Smooth muscle cell (in vitro differentiated cells): ENCODE results near the gene ABCB11. TPM values are rescaled to one million over a fixed set of nuclear protein-coding genes. Genes with fewer than 3 reads are reported as not detected.

ENCODE experiments used
- DNase-seq: peaks from one replicate; lab custom pipeline; 2025; ENCODE audit not compliant: unreplicated experiment; lab: John Stamatoyannopoulos, UW
- H2AFZ ChIP-seq: fragments of 200-600 bp; sonication (generic); 2 replicates; pipeline ENCODE4 v1.6.0; 2016; ENCODE audit warnings: antibody characterized with exemption, low read depth, mild to moderate bottlenecking
- H3F3A ChIP-seq: fragments of 200-600 bp; sonication (generic); 2 replicates; pipeline ENCODE4 v1.6.0; 2017; ENCODE audit warnings: antibody characterized with exemption, low read depth
- H3K27ac ChIP-seq: fragments of 200-600 bp; sonication (generic); 2 replicates; pipeline ENCODE4 v1.5.1; 2016; ENCODE audit warnings: low read depth, mild to moderate bottlenecking
- H3K27me3 ChIP-seq: fragments of 200-600 bp; sonication (generic); 2 replicates; pipeline ENCODE4 v1.6.1; 2016; ENCODE audit warnings: low read depth, mild to moderate bottlenecking
- H3K36me3 ChIP-seq: fragments of 200-600 bp; sonication (generic); 2 replicates; pipeline ENCODE4 v1.5.1; 2016; ENCODE audit warnings: low read depth
- H3K4me1 ChIP-seq: fragments of 200-600 bp; sonication (generic); 2 replicates; pipeline ENCODE4 v1.5.1; 2016; ENCODE audit warnings: low read depth
- H3K4me2 ChIP-seq: fragments of 200-600 bp; sonication (generic); 2 replicates; pipeline ENCODE4 v1.6.0; 2016; ENCODE audit warnings: mild to moderate bottlenecking
- H3K4me3 ChIP-seq: fragments of 200-600 bp; sonication (generic); 2 replicates; pipeline ENCODE4 v1.5.1; 2016; ENCODE audit warnings: mild to moderate bottlenecking
- H3K79me2 ChIP-seq: fragments of 200-600 bp; sonication (generic); 2 replicates; pipeline ENCODE4 v1.6.0; 2016; ENCODE audit warnings: low read depth, mild to moderate bottlenecking
- H3K9ac ChIP-seq: fragments of 200-600 bp; sonication (generic); 2 replicates; pipeline ENCODE4 v1.6.0; 2016; ENCODE audit warnings: low read depth
- H3K9me3 ChIP-seq: fragments of 200-600 bp; sonication (generic); replicated peaks from 2 replicates; pipeline ENCODE4 v1.5.1; 2016; ENCODE audit warnings: low read depth
- H4K20me1 ChIP-seq: fragments of 200-600 bp; sonication (generic); 2 replicates; pipeline ENCODE4 v1.6.0; 2016; ENCODE audit warnings: low read depth
- CTCF ChIP-seq: fragments of 200-600 bp; sonication (generic); IDR thresholded peaks from 2 replicates; pipeline ENCODE4 v1.5.1; 2017; ENCODE audit warnings: borderline replicate concordance, mild to moderate bottlenecking, antibody characterized with exemption; ENCODE audit not compliant: insufficient read depth, poor library complexity, severe bottlenecking
- WGBS: methylation state at CpG from one replicate; pipeline ENCODE4 v1.1.7; 2016; ENCODE audit warnings: low lambda C conversion rate; 5-methylcytosine and 5-hydroxymethylcytosine counted together
- polyA plus RNA-seq: library from polyadenylated mRNA; unstranded; fragments of >200 nt; fragmentation: Nextera tagmentation; extraction: Ambion mirVana; gene quantifications from 2 replicates; pipeline ENCODE4 v1.2.1, GENCODE V29; 2016
- total RNA-seq: library from RNA; depleted of rRNA; stranded (reverse); fragments of >200 nt; gene quantifications from 2 replicates; pipeline ENCODE4 v1.2.3, GENCODE V29; 2014

The ABCB11 gene
- total and polyA plus RNA-seq, 2 experiments from 2014 or later, result 0.04 to 0.05 TPM

- H3K79me2 ChIP-seq, result no peaks in the 10 kb centered on the region
- WGBS, result 66% methylated on average over 6 of the region's 6 CpGs
- no peaks in the 10 kb centered on the region for H3K9me3 ChIP-seq
- peaks cover 4% of the 10 kb centered on the region for H3K4me1 ChIP-seq
- H3K4me3 ChIP-seq, result peak overlapping the region; percentile 36
- no peak for DNase-seq
- H3F3A ChIP-seq, result no peaks in the 10 kb centered on the region
- no peak overlapping the region for H3K9ac ChIP-seq
- no peaks in the 10 kb centered on the region for H3K36me3 ChIP-seq
- peak overlapping the region; percentile 84 for H3K4me2 ChIP-seq
- TF ChIP-seq CTCF, result no peak
- H4K20me1 ChIP-seq, result no peaks in the 10 kb centered on the region
- H3K27ac ChIP-seq, result no peak overlapping the region
- H3K27me3 ChIP-seq, result peaks cover 19% of the 10 kb centered on the region
- peak overlapping the region; percentile 69 for H2AFZ ChIP-seq
These were observed 118.7 kb downstream of the ABCB11 start for GRCh38 chr2:168912466-168912865.

GRCh38 chr2:168910330-168910729 lies 120.8 kb downstream of the ABCB11 start:
- no peak overlapping the region for H3K4me2 ChIP-seq
- H2AFZ ChIP-seq, result no peak overlapping the region
- no peak overlapping the region for H3K4me3 ChIP-seq
- H3K4me1 ChIP-seq, result peaks cover 4% of the 10 kb centered on the region
- WGBS, result 85% methylated on average over 5 of the region's 5 CpGs
- no peaks in the 10 kb centered on the region for H3K9me3 ChIP-seq
- H3K79me2 ChIP-seq, result no peaks in the 10 kb centered on the region
- DNase-seq, result no peak
- H3K9ac ChIP-seq, result no peak overlapping the region
- H3K27ac ChIP-seq, result no peak overlapping the region
- TF ChIP-seq CTCF, result no peak
- H3K36me3 ChIP-seq, result no peaks in the 10 kb centered on the region
- peaks cover 19% of the 10 kb centered on the region for H3K27me3 ChIP-seq
- H4K20me1 ChIP-seq, result no peaks in the 10 kb centered on the region
- no peaks in the 10 kb centered on the region for H3F3A ChIP-seq

GRCh38 chr2:168907940-168908662 lies 123.0 kb downstream of the ABCB11 start:
- Histone ChIP-seq H3K36me3 (no peaks in the 10 kb centered on the region), H3K27me3 (peaks cover 19% of the 10 kb centered on the region), H4K20me1 (no peaks in the 10 kb centered on the region), H2AFZ (no peak overlapping the region), H3K9ac (no peak overlapping the region), H3K79me2 (no peaks in the 10 kb centered on the region), H3K4me2 (no peak overlapping the region), H3F3A (no peaks in the 10 kb centered on the region), H3K9me3 (no peaks in the 10 kb centered on the region), H3K27ac (no peak overlapping the region), H3K4me3 (no peak overlapping the region), H3K4me1 (peaks cover 4% of the 10 kb centered on the region)
- TF ChIP-seq CTCF, result no peak
- 81% methylated on average over 8 of the region's 8 CpGs for WGBS
- no peak for DNase-seq

GRCh38 chr2:168904358-168904757 lies 126.8 kb downstream of the ABCB11 start:
- Histone ChIP-seq H3K27me3 (no peaks in the 10 kb centered on the region), H3K9ac (no peak overlapping the region), H3K4me3 (no peak overlapping the region), H3K9me3 (no peaks in the 10 kb centered on the region), H2AFZ (no peak overlapping the region), H3K36me3 (no peaks in the 10 kb centered on the region), H3K79me2 (no peaks in the 10 kb centered on the region), H3K4me2 (no peak overlapping the region), H3K4me1 (no peaks in the 10 kb centered on the region), H3K27ac (no peak overlapping the region), H4K20me1 (no peaks in the 10 kb centered on the region), H3F3A (no peaks in the 10 kb centered on the region)
- TF ChIP-seq CTCF, result no peak
- WGBS, result 95% methylated on average over 3 of the region's 3 CpGs
- DNase-seq, result no peak
